Endothelial cell (in vitro differentiated cells): ENCODE results near the gene PTPRK. TPM values are rescaled to one million over a fixed set of nuclear protein-coding genes. Genes with fewer than 3 reads are reported as not detected.

Source experiments
- DNase-seq: peaks from one replicate; pipeline ENCODE4 v3.0.0; 2021; ENCODE audit warnings: low spot score
- H3K27ac Mint-ChIP-seq: one replicate; pipeline ENCODE4 v1.8.0; 2021; ENCODE audit warnings: mixed read lengths, inconsistent platforms; ENCODE audit not compliant: unreplicated experiment
- H3K27me3 Mint-ChIP-seq: one replicate; pipeline ENCODE4 v1.8.0; 2021; ENCODE audit warnings: mild to moderate bottlenecking, moderate library complexity, mixed read lengths, inconsistent platforms; ENCODE audit not compliant: unreplicated experiment
- H3K36me3 Mint-ChIP-seq: one replicate; pipeline ENCODE4 v1.8.0; 2021; ENCODE audit warnings: mild to moderate bottlenecking, low read depth, mixed read lengths, inconsistent platforms; ENCODE audit not compliant: unreplicated experiment
- H3K4me1 Mint-ChIP-seq: one replicate; pipeline ENCODE4 v1.8.0; 2021; ENCODE audit warnings: mild to moderate bottlenecking, mixed read lengths, inconsistent platforms; ENCODE audit not compliant: unreplicated experiment
- H3K4me3 Mint-ChIP-seq: one replicate; pipeline ENCODE4 v1.8.0; 2021; ENCODE audit warnings: mild to moderate bottlenecking, mixed read lengths, inconsistent platforms; ENCODE audit not compliant: unreplicated experiment
- H3K9me3 Mint-ChIP-seq: one replicate; pipeline ENCODE4 v1.8.0; 2021; ENCODE audit warnings: mixed read lengths, inconsistent platforms; ENCODE audit not compliant: unreplicated experiment
- CTCF ChIP-seq: fragments of 200-600 bp; sonication (generic); IDR thresholded peaks from one replicate; pipeline ENCODE4 v1.5.0; 2021; ENCODE audit warnings: antibody characterized with exemption; ENCODE audit not compliant: unreplicated experiment
- total RNA-seq: library from RNA; stranded (reverse); fragmentation: NEBNext Ultra II Directional; extraction: Animal tissue kit (Norgen Biotek cat#: 25700); gene quantifications from one replicate; pipeline ENCODE4 v1.2.1, GENCODE V29; 2021; ENCODE audit not compliant: unreplicated experiment

Gene PTPRK
- total RNA-seq, 1 donor from 2014 or later = 47.3 TPM

GRCh38 chr6:128532136-128532535 lies 11.7 kb upstream of the PTPRK start:
- no peaks in the 10 kb centered on the region for H3K27me3 Mint-ChIP-seq
- DNase-seq = no peak
- no peak for TF ChIP-seq CTCF
- no peak overlapping the region for H3K4me3 Mint-ChIP-seq
- no peaks in the 10 kb centered on the region for H3K4me1 Mint-ChIP-seq
- H3K36me3 Mint-ChIP-seq = no peaks in the 10 kb centered on the region
- no peak overlapping the region for H3K27ac Mint-ChIP-seq
- no peaks in the 10 kb centered on the region for H3K9me3 Mint-ChIP-seq

- Mint-ChIP-seq H3K4me3 (no peak overlapping the region), H3K36me3 (no peaks in the 10 kb centered on the region), H3K4me1 (no peaks in the 10 kb centered on the region), H3K27me3 (no peaks in the 10 kb centered on the region), H3K27ac (no peak overlapping the region), H3K9me3 (no peaks in the 10 kb centered on the region)
- DNase-seq = no peak
- no peak for TF ChIP-seq CTCF
These were observed 11.3 kb upstream of the PTPRK start for GRCh38 chr6:128531696-128532095.

- no peaks in the 10 kb centered on the region for H3K4me1 Mint-ChIP-seq
- H3K4me3 Mint-ChIP-seq = no peak overlapping the region
- H3K27me3 Mint-ChIP-seq = no peaks in the 10 kb centered on the region
- DNase-seq = no peak
- H3K9me3 Mint-ChIP-seq = no peaks in the 10 kb centered on the region
- no peak for TF ChIP-seq CTCF
- no peaks in the 10 kb centered on the region for H3K36me3 Mint-ChIP-seq
- no peak overlapping the region for H3K27ac Mint-ChIP-seq
These were observed 7.8 kb upstream of the PTPRK start for GRCh38 chr6:128528241-128528640.

DNA sequence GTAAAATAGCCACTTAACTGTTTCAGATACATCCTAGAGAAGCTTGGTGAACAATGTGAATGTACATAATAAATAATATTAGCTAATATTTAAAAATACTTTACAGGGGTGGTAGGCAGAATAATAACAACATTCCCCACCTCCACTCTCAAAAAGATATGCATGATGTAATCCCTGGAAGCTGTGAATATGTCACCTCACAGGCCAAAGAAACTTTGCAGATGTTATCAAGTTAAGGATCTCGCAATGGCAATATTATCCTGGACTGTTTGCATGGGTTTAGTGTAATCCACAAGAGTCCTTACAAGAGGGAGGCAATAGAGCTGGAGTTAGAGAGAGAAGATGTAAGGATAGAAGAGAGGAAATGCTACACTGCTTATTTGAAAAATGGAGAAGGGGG lies 7.0 kb upstream of the PTPRK start:
- TF ChIP-seq CTCF = no peak
- H3K27me3 Mint-ChIP-seq = no peaks in the 10 kb centered on the region
- no peaks in the 10 kb centered on the region for H3K36me3 Mint-ChIP-seq
- H3K4me3 Mint-ChIP-seq = no peak overlapping the region
- H3K4me1 Mint-ChIP-seq = no peaks in the 10 kb centered on the region
- H3K27ac Mint-ChIP-seq = no peak overlapping the region
- DNase-seq = no peak
- H3K9me3 Mint-ChIP-seq = no peaks in the 10 kb centered on the region

DNA sequence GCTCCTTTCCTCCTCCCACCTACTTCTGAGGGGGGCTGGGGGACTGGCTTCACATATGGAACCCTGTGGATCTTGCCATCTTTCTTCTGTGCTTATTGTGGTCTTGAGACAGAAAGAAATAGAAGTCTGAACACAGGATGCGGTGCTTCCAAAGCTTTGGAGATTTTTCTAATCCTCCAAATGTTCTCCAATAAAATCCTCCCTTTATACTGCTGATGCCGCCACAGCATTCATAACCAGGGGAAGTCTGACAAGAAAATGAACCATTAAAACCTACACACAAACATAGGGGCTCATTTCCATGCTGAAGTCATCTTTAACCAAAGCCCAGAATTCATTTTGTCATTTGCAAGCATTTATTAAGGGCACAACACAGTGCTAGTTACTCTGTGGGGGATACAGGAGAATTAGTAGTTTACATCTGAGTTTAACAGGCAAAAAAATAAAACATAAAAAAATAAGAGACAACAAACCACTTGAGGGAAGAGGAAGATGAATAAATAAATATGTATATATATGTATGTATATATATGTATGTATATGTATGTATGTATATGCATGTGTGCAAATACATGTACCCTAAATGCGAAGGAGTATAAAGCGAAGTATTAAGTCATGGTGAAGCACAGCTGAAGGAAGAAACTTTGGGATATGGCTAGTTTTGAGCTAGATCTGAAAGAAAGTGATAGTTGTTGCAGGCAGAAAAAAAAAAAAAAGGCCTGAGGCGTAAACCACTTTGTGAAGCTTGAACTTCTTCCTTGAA lies 5.9 kb upstream of the PTPRK start:
- no peaks in the 10 kb centered on the region for H3K36me3 Mint-ChIP-seq
- H3K9me3 Mint-ChIP-seq = no peaks in the 10 kb centered on the region
- TF ChIP-seq CTCF = no peak
- H3K27ac Mint-ChIP-seq = no peak overlapping the region
- H3K4me3 Mint-ChIP-seq = no peak overlapping the region
- no peaks in the 10 kb centered on the region for H3K4me1 Mint-ChIP-seq
- peaks cover under 1% of the 10 kb centered on the region for H3K27me3 Mint-ChIP-seq
- DNase-seq = no peak
